GM19395 (cell line): ENCODE measurements around the gene ALAS1.
"Not testable (repeated sequence)": the region's sequence is repeated elsewhere in the genome, so short reads cannot be mapped to it uniquely, and the experiment has no call there.

Source experiments
- ATAC-seq: cut with Tn5 transposase; IDR thresholded peaks from one replicate; pipeline ENCODE4 v1.9.1; 2021; ENCODE audit warnings: mild to moderate bottlenecking, moderate library complexity; ENCODE audit not compliant: unreplicated experiment

The ALAS1 gene

DNA sequence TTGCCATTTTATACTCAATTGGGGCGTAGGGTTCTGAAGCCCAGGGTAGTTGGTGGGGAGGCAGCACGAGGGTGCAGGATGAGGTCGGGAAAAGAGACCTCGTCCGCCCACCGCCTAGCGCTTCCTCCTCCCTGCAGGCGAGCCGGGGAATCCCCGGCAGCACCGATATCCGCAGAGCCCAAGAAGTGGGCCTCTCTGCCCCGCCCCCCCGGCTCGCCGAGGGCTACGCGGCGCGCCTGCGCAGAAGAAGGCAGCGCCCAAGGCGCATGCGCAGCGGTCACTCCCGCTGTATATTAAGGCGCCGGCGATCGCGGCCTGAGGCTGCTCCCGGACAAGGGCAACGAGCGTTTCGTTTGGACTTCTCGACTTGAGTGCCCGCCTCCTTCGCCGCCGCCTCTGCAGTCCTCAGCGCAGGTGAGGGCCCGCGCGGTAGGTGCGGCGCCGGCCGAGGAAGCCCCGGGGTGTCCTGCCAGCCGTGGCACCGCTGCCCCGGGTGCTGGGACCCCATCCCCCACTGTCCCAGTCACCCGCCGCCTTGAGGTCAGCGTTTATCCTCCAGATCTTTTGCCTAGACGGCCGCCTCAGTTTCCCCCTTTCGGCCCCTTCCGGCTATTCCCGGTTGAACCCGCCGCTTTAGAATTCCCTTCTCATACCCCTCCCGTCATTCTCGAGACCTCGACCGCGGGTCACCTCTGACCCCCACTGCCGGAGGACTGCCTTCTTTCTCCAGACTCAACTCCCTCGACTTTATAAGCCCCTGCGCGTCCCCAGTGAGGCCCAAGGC lies at the start of gene ALAS1:
TSS of gene ALAS1 (plus strand) at position 319 of the 784 bp plus-strand sequence. CDS start 1,082 bp downstream, outside the sequence.
- ATAC-seq: peak; percentile 83

DNA sequence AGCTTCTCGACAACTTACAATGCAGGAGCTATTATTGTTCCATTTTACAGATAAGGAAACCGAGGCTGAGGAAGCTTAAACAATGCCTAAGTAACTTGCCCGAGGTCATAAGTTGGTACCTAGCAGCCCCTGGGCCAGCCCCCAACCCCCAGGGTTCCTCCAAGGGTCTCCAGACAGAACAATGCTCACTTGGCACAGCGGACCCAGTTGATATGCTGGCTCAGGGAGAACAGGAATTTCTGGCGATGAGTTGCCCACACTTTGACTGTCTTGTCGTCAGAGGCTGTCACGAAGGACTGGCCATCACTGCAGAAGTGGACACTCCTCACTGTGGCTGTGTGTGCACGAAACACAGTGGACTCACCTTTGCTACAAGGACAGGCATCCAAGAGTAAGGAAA lies 48.9 kb upstream of the ALAS1 start:
- ATAC-seq: no peak

DNA sequence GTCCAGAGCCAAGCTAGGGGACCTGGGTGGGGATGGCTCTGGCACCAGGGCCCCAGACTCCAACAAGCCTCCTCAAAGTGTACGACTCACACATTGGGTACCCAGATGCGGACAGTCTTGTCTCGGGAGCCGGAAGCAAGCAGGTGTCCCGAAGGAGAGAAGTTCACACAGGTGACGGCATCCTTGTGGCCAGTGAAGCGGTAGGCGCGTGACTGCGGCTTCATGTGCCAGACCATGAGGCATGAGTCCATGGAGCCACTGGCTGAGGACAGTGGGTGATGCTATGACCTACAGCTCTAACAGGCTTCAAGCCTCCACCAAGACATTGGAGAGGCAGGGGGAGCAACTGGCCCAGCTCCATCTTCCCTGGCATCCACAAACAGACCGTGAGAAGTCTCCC lies 48.2 kb upstream of the ALAS1 start:
- no peak for ATAC-seq

DNA sequence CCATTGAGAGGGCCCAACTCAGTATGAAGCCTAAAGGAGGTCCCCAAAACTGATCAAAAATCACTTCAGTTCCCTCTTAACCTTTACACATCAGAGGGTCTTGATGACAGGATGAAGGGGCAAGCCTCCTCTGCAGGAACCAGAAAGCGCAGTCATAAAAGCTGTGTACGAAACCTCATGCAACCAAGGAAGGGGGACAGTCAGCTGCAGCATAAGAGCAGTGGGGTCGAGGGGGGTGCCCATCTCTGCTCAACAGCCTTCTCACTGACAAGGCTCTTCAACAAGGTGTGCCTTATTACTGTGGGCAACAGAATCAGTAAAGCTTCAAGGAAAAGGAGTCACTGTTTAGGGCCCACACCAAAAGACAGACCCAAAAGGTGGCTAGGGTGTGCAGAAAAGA lies 47.6 kb upstream of the ALAS1 start:
- ATAC-seq: no peak

DNA sequence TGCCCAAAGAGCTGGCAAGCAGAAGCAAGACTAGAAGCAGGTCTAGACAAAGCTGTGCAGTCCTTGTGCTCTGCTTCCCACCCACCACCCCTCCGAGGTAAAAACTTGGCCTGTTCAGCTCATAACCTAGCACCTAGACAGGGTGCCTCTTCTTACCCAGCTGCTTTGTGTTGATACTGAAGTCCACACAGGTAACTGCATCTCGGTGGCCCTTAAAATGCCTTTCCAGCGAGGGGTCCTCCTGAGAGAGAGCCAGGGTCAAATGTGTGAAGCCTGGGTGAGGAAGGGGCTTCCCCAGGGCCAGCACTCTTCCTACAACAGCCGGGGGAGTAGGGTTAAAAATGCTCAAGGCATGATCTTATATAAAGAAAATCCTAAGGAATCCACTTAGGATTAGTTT lies 47.1 kb upstream of the ALAS1 start:
- ATAC-seq: no peak

GRCh38 chr3:52151991-52152390 lies 46.0 kb upstream of the ALAS1 start:
- not testable (repeated sequence) for ATAC-seq

- ATAC-seq: peak; percentile 10
Measured at GRCh38 chr3:52153389-52154096, 44.4 kb upstream of the ALAS1 start.

DNA sequence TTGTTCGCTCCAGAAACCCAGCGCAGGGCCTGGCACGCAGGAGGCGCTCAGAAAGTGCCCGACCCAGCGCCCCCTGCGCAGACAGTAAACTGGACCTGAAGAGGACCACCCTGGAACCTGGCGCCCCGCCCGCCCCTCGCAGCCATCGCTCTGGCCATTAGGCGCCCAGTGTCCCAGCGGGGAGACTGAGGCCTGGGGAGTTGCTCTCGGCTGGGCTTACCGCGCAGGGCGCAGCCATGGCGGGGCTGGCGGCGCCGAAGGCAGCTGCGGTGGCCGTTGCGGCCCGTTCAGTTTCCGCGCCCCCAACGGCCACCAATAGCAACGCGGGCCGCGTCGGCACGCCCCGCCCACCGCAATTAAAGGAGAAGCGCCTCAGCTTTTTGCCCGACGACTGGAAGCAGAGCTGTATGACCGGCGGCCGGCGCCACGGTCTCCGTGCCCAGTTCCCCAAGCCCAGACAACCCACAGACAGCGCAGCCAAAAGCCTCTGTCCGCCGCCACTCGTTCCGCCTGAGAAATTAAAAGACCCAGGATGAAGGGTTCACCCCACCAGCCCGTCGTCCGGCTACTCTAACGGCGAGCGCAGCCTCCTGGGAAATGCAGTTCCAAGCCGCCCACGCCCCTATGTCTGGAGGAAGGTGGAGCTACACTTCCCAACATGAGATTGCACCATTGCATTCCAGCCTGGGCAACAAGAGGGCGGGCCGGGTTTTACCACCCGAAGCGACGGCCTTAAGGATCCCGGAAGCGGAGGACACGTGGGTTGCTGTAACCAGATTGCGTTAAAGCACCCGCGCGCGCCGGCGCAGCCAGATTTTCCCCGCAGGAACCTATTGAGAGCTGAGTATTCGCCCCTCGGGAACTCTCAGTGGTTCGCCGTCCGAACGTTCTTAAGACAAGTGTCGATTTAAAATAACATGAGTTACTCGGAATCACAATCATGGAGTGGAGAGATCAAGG lies 43.5 kb upstream of the ALAS1 start, which contains the start of gene POC1A:
TSS of gene POC1A (minus strand) at position 289 of the 960 bp plus-strand sequence. CDS start at position 238, 51 bp downstream.
- peak; percentile 82 for ATAC-seq

DNA sequence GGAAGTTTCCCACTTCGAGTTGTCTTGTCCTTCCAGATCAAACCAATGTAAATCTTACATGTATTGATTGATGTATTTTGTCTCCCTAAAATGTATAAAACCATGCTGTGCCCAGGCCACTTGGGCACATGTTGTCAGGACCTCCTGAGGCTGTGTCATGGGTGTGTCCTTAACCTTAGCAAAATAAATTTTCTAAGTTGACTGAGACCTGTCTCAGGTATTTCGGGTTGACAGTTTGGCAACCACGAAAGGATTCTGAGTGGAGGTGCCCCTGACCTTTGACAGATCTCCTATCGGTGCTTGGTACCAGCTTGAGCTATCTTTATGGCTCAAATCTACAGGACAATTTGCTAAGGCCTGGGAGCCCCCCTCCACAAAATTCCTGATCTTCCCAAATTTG lies 42.0 kb upstream of the ALAS1 start:
- no peak for ATAC-seq

DNA sequence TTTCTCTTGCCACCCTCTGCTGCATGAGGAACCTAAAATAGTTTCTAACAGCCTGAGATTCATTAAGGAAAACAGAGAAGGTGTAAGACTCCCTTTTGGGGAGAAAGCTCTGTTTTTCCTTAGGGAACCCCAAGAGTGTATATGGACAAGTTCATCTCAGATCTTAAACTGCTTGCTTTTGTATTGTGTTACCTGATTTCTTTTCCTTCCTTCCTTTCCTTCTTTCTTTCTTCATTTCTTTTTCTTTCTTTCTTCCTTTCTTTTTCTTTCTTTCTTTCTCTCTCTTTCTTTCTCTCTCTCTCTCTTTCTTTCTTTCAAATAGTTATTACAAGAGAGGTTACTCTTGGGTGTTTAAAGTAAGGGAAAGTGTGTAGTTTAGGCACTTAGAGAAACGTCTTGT lies 38.5 kb upstream of the ALAS1 start:
- ATAC-seq: no peak

- no peak for ATAC-seq
Measured at GRCh38 chr3:52162250-52162872, 35.6 kb upstream of the ALAS1 start.

- no peak for ATAC-seq
Measured at GRCh38 chr3:52167240-52167639, 30.7 kb upstream of the ALAS1 start.

DNA sequence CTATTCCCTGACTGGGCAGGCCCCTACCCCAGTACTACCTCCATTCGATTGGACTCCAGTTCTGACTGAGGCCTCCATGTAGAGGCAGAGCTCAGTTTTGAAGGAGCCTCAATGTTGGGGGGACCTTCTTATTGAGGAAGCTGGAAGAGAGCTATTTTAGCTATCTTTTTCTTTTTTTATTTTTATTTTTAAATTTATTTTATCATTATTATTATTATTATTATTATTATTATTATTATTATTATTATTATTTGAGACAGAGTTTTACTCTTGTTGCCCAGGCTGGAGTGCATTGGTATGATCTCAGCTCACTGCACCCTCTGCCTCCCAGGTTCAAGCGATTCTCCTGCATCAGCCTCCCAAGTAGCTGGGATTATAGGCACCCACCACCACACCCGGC lies 27.7 kb upstream of the ALAS1 start:
- not testable (repeated sequence) for ATAC-seq

DNA sequence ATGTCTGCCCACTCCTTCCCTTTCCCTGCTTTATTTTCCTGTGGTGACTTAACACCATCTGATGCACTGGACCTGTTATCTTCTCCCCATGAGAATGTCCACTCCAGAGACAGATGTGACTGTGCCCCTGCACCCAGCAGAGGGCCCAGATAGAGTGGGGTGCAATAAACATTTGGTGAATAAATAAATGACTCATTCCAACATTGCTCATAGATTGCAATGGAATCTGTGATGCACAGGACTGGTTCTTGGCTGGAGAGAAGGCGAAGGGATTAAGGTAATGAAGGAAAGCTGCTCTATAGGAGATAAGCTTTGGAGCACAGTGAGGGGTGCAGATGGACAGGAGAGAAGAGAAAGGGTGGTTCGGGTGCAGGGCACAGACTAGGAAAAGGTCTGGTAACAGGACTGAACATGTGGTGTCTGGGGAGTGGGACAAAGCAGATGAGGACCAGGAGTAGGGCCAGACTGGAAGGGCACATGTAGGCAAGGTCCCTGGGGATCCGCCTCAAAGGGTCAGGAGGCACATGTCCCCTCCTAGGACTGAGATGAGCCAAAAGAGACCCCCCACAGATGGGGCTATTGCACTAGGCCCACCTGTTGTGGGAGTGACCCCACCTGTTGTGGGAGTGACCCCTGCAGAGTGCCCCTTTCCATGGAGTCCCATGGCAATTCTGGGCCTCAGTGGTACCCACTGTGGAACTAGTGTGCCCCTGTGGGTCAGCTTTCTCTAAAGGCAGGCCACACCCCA lies 26.3 kb upstream of the ALAS1 start:
- ATAC-seq: no peak

GRCh38 chr3:52172262-52172757 lies 25.6 kb upstream of the ALAS1 start:
- no peak for ATAC-seq

GRCh38 chr3:52173101-52173500 lies 24.9 kb upstream of the ALAS1 start:
- no peak for ATAC-seq

DNA sequence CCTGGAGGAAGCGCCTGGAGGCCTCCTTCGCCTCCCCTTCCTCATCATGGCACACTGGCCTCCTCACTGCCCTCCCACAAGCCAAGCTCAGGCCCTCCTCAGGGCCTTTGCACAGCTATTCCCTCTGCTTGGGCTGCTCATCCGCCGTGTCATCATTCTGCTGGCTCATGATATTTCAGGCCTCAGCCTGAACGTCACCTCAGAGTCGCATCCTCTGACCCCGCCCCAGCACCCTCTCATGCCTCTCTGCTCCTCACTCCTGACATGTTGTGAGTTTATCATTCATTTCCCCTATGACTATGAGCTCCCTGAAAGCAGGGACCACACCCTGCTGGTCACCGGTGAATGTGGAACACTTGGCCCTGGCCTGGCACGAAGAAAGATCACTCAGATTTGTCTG lies 23.1 kb upstream of the ALAS1 start:
- ATAC-seq: no peak

- no peak for ATAC-seq
Measured at GRCh38 chr3:52175416-52176179, 22.4 kb upstream of the ALAS1 start.

DNA sequence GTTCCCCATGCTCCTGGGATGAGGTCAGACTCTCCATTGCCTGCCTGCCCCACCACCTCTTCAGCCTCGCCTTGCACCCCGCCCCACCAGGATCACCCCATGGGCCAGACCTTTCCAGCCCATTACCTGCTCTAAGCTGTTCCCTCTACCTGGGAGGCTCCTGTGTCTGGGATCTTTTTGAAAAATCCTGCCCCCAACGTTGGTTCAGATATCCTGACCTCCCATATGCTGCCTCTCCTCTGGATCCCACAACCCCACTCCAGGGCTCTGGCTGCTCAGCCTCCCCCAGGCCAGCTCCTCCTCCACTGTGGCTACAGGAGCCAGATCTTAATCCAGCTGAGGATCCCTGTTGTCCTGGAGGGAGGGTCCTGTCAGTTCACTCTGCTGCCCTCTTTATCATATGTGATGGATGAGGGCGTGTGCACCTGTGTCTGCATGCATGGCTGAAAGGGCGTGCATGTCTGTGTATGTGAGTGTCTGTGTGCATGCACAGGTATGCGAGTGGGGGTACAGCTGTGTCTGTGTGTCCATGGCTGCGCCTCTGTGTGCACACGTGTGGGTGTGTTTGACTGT lies 21.7 kb upstream of the ALAS1 start:
- no peak for ATAC-seq
